Ovary (tissue), 9 donors: ENCODE measurements around the gene MSH6. TPM values are rescaled to one million over a fixed set of nuclear protein-coding genes. Genes with fewer than 3 reads are reported as not detected.

ENCODE experiments used
- DNase-seq, 5 donors: peaks; one replicate each; pipeline ENCODE4 v3.0.0-alpha.2; 2019 to 2020
- H3K27ac ChIP-seq, 2 donors: fragments of 200-600 bp; one replicate each; pipeline versions ENCODE4 v1.5.1 to v1.8.0; 2019 to 2022
- H3K27me3 ChIP-seq: fragments of 200-600 bp; one replicate; pipeline ENCODE4 v1.8.0; 2022
- H3K36me3 ChIP-seq: fragments of 200-600 bp; sonication (generic); one replicate; pipeline ENCODE4 v1.5.1; 2019
- H3K4me1 ChIP-seq: one replicate; pipeline ENCODE4 v1.8.1; 2013; ENCODE audit warnings: mild to moderate bottlenecking, moderate library complexity; ENCODE audit not compliant: insufficient read depth
- H3K4me3 ChIP-seq: fragments of 200-600 bp; sonication (generic); one replicate; pipeline ENCODE4 v1.5.1; 2017
- H3K9me3 ChIP-seq, 2 donors: fragments of 200-600 bp in 1 of 2; sonication (generic) in 1 of 2; one replicate each; pipeline versions ENCODE4 v1.5.1 to v1.8.1; 2013 to 2019; ENCODE audit warnings: mild to moderate bottlenecking in 1 of 2, moderate library complexity in 1 of 2
- EP300 ChIP-seq: sonication (generic); formaldehyde crosslinking; IDR thresholded peaks from one replicate; pipeline ENCODE4 v1.6.1; 2017; ENCODE audit warnings: antibody characterized with exemption
- POLR2A ChIP-seq: fragments of 450-650 bp; IDR thresholded peaks from one replicate; pipeline ENCODE4 v1.6.1; 2017; ENCODE audit warnings: antibody characterized with exemption, mild to moderate bottlenecking, moderate library complexity
- WGBS, 3 donors: extraction: QIAGEN DNeasy Blood & Tissue Kit in 1 of 3; methylation state at CpG; one replicate each; pipeline versions ENCODE4 v1.1.5 to v1.1.7; 2013 to 2017; 5-methylcytosine and 5-hydroxymethylcytosine counted together
- intact Hi-C, 4 donors: fragments of 100-400 bp; cut with DNase I; formaldehyde crosslinking; loops; one replicate each; pipeline versions ENCODE4 v1.11.0 to v1.15.1; 2022 to 2023
- polyA plus RNA-seq, 2 donors: library from polyadenylated mRNA; stranded (reverse); fragments of 200-250 nt in 1 of 2; fragments of 350-450 nt in 1 of 2; fragmentation: Illumina TruSeq in 1 of 2; extraction: RNeasy Lipid Tissue Mini Kit (QIAGEN cat#74804) in 1 of 2; gene quantifications; one replicate each; pipeline ENCODE4 v1.2.3, GENCODE V29; 2013 to 2014
- total RNA-seq, 7 donors: library from RNA; depleted of rRNA in 2 of 7; stranded (reverse); fragments of >200 nt in 2 of 7; fragmentation: NEBNext Ultra II Directional in 3 of 7; extraction: Animal tissue kit (Norgen Biotek cat#: 25700) in 3 of 7; gene quantifications; one replicate each; pipeline versions ENCODE4 v1.1.0 to v1.2.4, GENCODE V29; 2016 to 2023
- TF ChIP-seq, protein P1 (sequence below), 3 donors: fragments of 450-650 bp in 2 of 3; fragments of 200-600 bp in 1 of 3; IDR thresholded peaks; one replicate each; pipeline versions ENCODE4 v1.5.1 to v1.8.0; 2016 to 2022; ENCODE audit warnings: antibody characterized with exemption in 3 of 3, mild to moderate bottlenecking in 1 of 3
- donor health status: DM: no; HTN: no; CAD: no; lungs with moderate emphysema.
- donor health status: DM: no; HTN: no; CAD: no.
- donor health status: Bipolar disorder and iron deficiency.
- donor health status: DM: yes; HTN: yes; CAD: no.
- donor health status: DM: no; HTN: no; CAD: no.
- donor health status: DM: yes; HTN: yes; CAD: no.

The MSH6 gene
- total and polyA plus RNA-seq, 9 donors: 50.1 to 134 (median 77.0) TPM

DNA sequence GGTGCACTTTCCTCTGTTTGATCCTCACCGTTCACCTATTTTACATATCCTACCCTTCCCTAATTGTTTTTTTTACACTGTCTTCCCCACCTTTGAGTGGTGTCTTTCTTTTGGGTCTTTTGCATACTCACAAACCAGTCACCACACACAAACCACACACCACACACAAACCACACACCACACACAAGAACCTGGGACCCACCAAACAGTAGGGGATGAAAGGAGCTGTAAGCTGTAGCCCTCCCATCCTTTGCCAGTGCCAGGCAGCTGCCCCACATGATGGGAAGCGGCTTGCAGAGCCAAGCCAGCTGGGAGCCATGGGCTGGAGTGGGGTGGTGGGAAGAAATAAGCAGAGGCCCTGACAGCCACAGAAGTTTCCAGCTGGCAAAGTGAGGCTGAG is 38.9 kb upstream of the MSH6 start:
- Histone ChIP-seq H3K9me3 (no peaks in the 10 kb centered on the region), H3K36me3 (no peaks in the 10 kb centered on the region), H3K4me1 (no peaks in the 10 kb centered on the region), H3K27ac (no peak overlapping the region), H3K4me3 (no peak overlapping the region), H3K27me3 (no peaks in the 10 kb centered on the region)
- no peak for DNase-seq
- intact Hi-C loops: no loop called here
- TF ChIP-seq EP300: no peak
- TF ChIP-seq, protein P1, sequence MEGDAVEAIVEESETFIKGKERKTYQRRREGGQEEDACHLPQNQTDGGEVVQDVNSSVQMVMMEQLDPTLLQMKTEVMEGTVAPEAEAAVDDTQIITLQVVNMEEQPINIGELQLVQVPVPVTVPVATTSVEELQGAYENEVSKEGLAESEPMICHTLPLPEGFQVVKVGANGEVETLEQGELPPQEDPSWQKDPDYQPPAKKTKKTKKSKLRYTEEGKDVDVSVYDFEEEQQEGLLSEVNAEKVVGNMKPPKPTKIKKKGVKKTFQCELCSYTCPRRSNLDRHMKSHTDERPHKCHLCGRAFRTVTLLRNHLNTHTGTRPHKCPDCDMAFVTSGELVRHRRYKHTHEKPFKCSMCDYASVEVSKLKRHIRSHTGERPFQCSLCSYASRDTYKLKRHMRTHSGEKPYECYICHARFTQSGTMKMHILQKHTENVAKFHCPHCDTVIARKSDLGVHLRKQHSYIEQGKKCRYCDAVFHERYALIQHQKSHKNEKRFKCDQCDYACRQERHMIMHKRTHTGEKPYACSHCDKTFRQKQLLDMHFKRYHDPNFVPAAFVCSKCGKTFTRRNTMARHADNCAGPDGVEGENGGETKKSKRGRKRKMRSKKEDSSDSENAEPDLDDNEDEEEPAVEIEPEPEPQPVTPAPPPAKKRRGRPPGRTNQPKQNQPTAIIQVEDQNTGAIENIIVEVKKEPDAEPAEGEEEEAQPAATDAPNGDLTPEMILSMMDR (IDR thresholded peaks at IDR 0.05): no peak
- TF ChIP-seq POLR2A: no peak
- WGBS, 3 donors: 72 to 77% (median 74%) methylated on average over 2 of the region's 2 CpGs

DNA sequence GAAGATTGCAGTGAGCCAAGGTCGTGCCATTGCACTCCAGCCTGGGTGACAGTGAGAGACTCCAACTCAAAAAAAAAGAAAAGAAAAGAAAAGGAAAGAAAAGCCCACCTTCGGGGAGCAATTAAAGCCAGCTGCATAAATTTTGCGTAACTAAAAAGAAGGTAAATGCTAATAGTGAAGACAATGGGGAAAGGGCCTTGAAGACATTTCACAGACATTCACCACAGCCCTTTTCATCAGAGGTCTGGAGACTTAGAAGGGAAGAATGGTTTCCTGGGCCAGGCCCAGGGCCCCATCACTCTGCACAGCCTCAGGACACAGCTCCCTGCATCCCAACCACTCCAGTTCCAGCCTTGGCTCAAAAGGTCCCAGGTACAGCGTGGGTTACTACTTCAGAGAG is 35.1 kb upstream of the MSH6 start:
- no peak for TF ChIP-seq POLR2A
- TF ChIP-seq, protein P1 (IDR thresholded peaks at IDR 0.05): no peak
- TF ChIP-seq EP300: no peak
- Histone ChIP-seq H3K27me3 (no peaks in the 10 kb centered on the region), H3K4me3 (no peak overlapping the region), H3K27ac (no peak overlapping the region), H3K4me1 (no peaks in the 10 kb centered on the region), H3K36me3 (no peaks in the 10 kb centered on the region), H3K9me3 (no peaks in the 10 kb centered on the region)
- DNase-seq: no peak
- intact Hi-C loops: no loop called here
- WGBS, 3 donors: 86 to 92% (median 88%) methylated on average over 4 of the region's 4 CpGs

DNA sequence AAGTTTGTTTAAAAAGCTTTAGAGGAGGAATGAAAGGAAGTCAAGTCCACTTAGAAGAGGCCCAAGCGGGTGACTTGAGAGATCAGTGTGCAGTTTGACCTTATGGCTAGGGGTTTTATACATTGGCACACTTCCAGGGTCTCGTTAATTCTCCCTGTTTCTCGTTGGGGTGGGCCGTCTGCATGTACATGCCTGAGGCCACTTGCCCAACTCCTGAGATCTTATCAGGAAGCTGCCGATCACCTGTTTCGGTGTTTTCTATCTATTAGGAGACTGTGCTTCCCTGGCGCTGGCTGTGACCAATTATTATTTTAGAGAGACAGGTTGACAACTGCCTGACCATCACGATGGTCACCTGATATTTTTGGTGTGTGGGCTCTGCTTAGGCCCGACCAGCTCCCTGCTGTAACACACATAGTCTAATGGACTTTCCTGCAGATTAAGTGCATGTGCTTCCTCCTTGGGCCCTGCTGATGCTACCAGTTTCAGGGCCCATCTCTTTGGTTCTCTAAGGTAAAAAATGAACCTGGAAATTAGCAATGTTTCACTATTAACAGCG is 31.0 kb upstream of the MSH6 start:
- H3K27ac ChIP-seq: no peak overlapping the region
- H3K27me3 ChIP-seq: no peaks in the 10 kb centered on the region
- WGBS, 3 donors: 65 to 75% (median 74%) methylated on average over 10 of the region's 10 CpGs
- no peak for DNase-seq
- no peak overlapping the region for H3K4me3 ChIP-seq
- TF ChIP-seq EP300 (no peak), POLR2A (no peak)
- TF ChIP-seq, protein P1 (IDR thresholded peaks at IDR 0.05): no peak
- no peaks in the 10 kb centered on the region for H3K9me3 ChIP-seq
- intact Hi-C loops: no loop called here
- no peaks in the 10 kb centered on the region for H3K4me1 ChIP-seq
- H3K36me3 ChIP-seq: no peaks in the 10 kb centered on the region

DNA sequence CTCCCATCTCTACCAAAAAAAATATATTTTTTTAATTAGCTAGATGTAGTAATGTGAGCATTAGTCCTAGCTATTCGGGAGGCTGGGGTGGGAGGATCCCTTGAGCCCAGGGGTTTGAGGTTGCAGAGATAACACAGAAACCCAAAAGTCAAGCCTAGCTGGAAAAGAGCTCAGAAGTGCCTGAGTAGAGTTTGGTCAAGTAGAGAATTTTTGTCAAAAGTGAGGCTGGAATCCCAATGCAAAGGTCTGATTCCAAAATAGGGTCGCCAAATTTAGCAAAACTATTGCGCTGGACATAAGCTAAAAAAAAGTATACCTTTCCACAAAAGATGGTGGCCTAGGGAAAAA is 15.5 kb upstream of the MSH6 start:
- 38 to 53% (median 47%) methylated on average over 3 of the region's 3 CpGs for WGBS, 3 donors

More for the DNA sequence above, 15.5 kb upstream of the MSH6 start:
- no peak overlapping the region for H3K27ac ChIP-seq
- TF ChIP-seq, protein P1 (IDR thresholded peaks at IDR 0.05): no peak
- no peak for TF ChIP-seq EP300
- TF ChIP-seq POLR2A: no peak
- no peaks in the 10 kb centered on the region for H3K36me3 ChIP-seq
- intact Hi-C loops: loop anchor here in 3 of 4 donors (5.0 to 10.0 kb wide), 6 partner anchors 323 to 430 kb away; no protein-coding TSS in a partner anchor
- H3K27me3 ChIP-seq: no peaks in the 10 kb centered on the region
- no peaks in the 10 kb centered on the region for H3K9me3 ChIP-seq
- no peak overlapping the region for H3K4me3 ChIP-seq
- H3K4me1 ChIP-seq: no peaks in the 10 kb centered on the region
- DNase-seq: no peak
